Adrenal gland (tissue), 5 donors: Measurements from ENCODE around the gene ZCCHC17.
"Not testable (repeated sequence)": the region's sequence is repeated elsewhere in the genome, so short reads cannot be mapped to it uniquely, and the experiment has no call there.

Source experiments
- POLR2A ChIP-seq, 2 donors: fragments of 450-650 bp; IDR thresholded peaks; one replicate each; pipeline ENCODE4 v1.6.1; 2017; ENCODE audit warnings: antibody characterized with exemption in 2 of 2, mild to moderate bottlenecking in 2 of 2, moderate library complexity in 1 of 2
- TF ChIP-seq, protein P1 (sequence below), 6 experiments: fragments of 450-650 bp in 4 of 6; fragments of 200-600 bp in 2 of 6; sonication (generic) in 1 of 6; IDR thresholded peaks; 1 replicate in 5 of 6; 2 replicates in 1 of 6; pipeline versions ENCODE4 v1.5.1 to v1.8.0; 2016 to 2021; ENCODE audit warnings: antibody characterized with exemption in 6 of 6, mild to moderate bottlenecking in 2 of 6, moderate library complexity in 1 of 6
- donor health status: DM: no; HTN: no; CAD: no.

- TF ChIP-seq, protein P1, sequence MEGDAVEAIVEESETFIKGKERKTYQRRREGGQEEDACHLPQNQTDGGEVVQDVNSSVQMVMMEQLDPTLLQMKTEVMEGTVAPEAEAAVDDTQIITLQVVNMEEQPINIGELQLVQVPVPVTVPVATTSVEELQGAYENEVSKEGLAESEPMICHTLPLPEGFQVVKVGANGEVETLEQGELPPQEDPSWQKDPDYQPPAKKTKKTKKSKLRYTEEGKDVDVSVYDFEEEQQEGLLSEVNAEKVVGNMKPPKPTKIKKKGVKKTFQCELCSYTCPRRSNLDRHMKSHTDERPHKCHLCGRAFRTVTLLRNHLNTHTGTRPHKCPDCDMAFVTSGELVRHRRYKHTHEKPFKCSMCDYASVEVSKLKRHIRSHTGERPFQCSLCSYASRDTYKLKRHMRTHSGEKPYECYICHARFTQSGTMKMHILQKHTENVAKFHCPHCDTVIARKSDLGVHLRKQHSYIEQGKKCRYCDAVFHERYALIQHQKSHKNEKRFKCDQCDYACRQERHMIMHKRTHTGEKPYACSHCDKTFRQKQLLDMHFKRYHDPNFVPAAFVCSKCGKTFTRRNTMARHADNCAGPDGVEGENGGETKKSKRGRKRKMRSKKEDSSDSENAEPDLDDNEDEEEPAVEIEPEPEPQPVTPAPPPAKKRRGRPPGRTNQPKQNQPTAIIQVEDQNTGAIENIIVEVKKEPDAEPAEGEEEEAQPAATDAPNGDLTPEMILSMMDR (IDR thresholded peaks at IDR 0.05), result not testable (repeated sequence)
- not testable (repeated sequence) for TF ChIP-seq POLR2A (IDR thresholded peaks at IDR 0.05)
These were observed 89.9 kb downstream of the ZCCHC17 start for GRCh38 chr1:31386576-31387243.
